Heart right ventricle (tissue), 16 donors: ENCODE data around the gene SMYD4. TPM values are rescaled to one million over a fixed set of nuclear protein-coding genes. Genes with fewer than 3 reads are reported as not detected.

Experiments used
- ATAC-seq, 8 donors: fragments of 200-7000 bp; cut with Tn5 transposase; one replicate each; pipeline ENCODE4 v1.9.1; 2020; ENCODE audit warnings: mild to moderate bottlenecking in 8 of 8, moderate library complexity in 8 of 8, moderate number of reproducible peaks in 1 of 8
- DNase-seq, 2 donors: peaks; one replicate each; pipeline ENCODE4 v3.0.0-alpha.2; 2020
- H3K27ac ChIP-seq, 10 donors: fragments of 200-600 bp; sonication (generic) in 2 of 10; one replicate each; pipeline versions ENCODE4 v1.5.0 to v1.8.0; 2020 to 2022; ENCODE audit warnings: mild to moderate bottlenecking in 3 of 10
- H3K27me3 ChIP-seq, 7 donors: fragments of 200-600 bp; one replicate each; pipeline ENCODE4 v1.8.0; 2021 to 2022; ENCODE audit warnings: mild to moderate bottlenecking in 2 of 7
- H3K36me3 ChIP-seq, 9 donors: fragments of 200-600 bp; sonication (generic) in 1 of 9; one replicate each; pipeline versions ENCODE4 v1.5.0 to v1.8.0; 2020 to 2022; ENCODE audit warnings: mild to moderate bottlenecking in 2 of 9
- H3K4me1 ChIP-seq, 9 donors: fragments of 200-600 bp; sonication (generic) in 1 of 9; one replicate each; pipeline versions ENCODE4 v1.5.0 to v1.8.0; 2020 to 2022; ENCODE audit warnings: mild to moderate bottlenecking in 4 of 9
- H3K4me3 ChIP-seq, 10 donors: fragments of 200-600 bp; sonication (generic) in 2 of 10; one replicate each; pipeline versions ENCODE4 v1.5.0 to v1.8.0; 2020 to 2022; ENCODE audit warnings: mild to moderate bottlenecking in 7 of 10, moderate library complexity in 2 of 10
- H3K9me3 ChIP-seq, 11 donors: fragments of 200-600 bp in 10 of 11; sonication (generic) in 2 of 11; one replicate each; pipeline versions ENCODE4 v1.5.0 to v1.8.0; 2013 to 2022; ENCODE audit warnings: mild to moderate bottlenecking in 2 of 11, control low read depth in 1 of 11, moderate library complexity in 1 of 11
- WGBS, 2 donors: extraction: QIAGEN DNeasy Blood & Tissue Kit; methylation state at CpG; one replicate each; pipeline ENCODE4 v1.1.7; 2013; ENCODE audit warnings: inconsistent platforms in 1 of 2; 5-methylcytosine and 5-hydroxymethylcytosine counted together
- intact Hi-C, 10 donors: fragments of 100-400 bp; cut with DNase I; formaldehyde crosslinking; loops; one replicate each; pipeline versions ENCODE4 v1.11.1 to v1.14.2; 2022
- polyA plus RNA-seq, 2 donors: library from polyadenylated mRNA; stranded (reverse); fragments of 200-250 nt; gene quantifications; one replicate each; pipeline ENCODE4 v1.2.3, GENCODE V29; 2013
- total RNA-seq, 10 donors: library from RNA; stranded (reverse); fragmentation: NEBNext Ultra II Directional in 3 of 10; extraction: Animal tissue kit (Norgen Biotek cat#: 25700) in 3 of 10; gene quantifications; one replicate each; pipeline versions ENCODE4 v1.2.1 to v1.2.4, GENCODE V29; 2021 to 2023
- TF ChIP-seq, protein P1 (sequence below), 9 donors: fragments of 200-600 bp; sonication (generic) in 2 of 9; IDR thresholded peaks; one replicate each; pipeline versions ENCODE4 v1.5.0 to v1.8.0; 2021 to 2022; ENCODE audit warnings: antibody characterized with exemption in 9 of 9, mild to moderate bottlenecking in 5 of 9, moderate library complexity in 1 of 9
- donor health status: Arrhythmogenic right ventricular cardiomyopathy.
- donor health status: ischemic (EF 13 %, LVEDD 7.1; RV severe dilation, severe dysfunction).
- donor health status: healthy with polysubstance abuse.
- donor health status: DM: no; HTN: yes; CAD: no.
- donor health status: DM: no; HTN: no; CAD: no.
- donor health status: ischemic (EF 25% LVEDD 6.9; RV normal size, moderate dysfunction).
- donor health status: ischemic (EF 25% LVEDD 5.7; RV mildly dilated, moderate dysfunction).
- donor health status: healthy.
- donor health status: DM: yes; HTN: yes; CAD: no.
- donor health status: Ischemic cardiomyopathy.
- donor health status: ischemic (EF 35%, LVEDD 5.7; RV mildly dilated, moderate dysfunction).
- donor health status: nonischemic (EF 11% LVEDD 7.7; RV severe dilation, severe dysfunction).
- donor health status: DM: yes; HTN: yes; CAD: no.
- donor health status: PGD.
- donor health status: ischemic (EF 29% LVEDD 5.4; RV normal size, mild dysfunction).
- donor health status: nonischemic (EF 23%, LVEDD 6.1; RV moderate dilation, normal function).

Gene SMYD4
- total and polyA plus RNA-seq, 12 donors, result 4.6 to 13.5 (median 8.9) TPM

DNA sequence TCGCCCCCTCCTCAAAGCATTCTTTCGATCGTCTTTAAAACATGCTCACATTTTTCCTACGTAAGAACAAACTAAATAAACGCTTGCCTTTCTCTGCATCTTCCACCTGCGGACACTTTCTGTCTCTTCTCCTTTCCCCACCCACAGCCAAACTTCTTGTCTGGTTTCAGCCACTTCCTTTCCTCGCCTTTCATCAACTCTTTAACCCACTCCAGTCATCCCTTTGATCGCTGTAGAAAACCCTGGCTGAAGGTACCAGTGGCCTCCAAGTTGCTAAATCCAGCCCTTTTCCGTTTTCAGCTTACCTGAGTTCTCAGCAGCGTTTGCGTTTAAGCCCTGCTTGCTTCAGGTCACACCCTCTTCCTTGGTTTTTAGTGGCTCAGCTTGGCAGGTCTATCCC is 586 bp upstream of the SMYD4 start:
- Histone ChIP-seq H3K27ac (peak overlapping the region in 9 of 10 donors; percentile 75 to 91 (median 88)), H3K27me3 (no peaks in the 10 kb centered on the region), H3K4me1 (peaks cover 2 to 45% (median 18%) of the 10 kb centered on the region in 9 donors), H3K36me3 (peaks cover 0 to 50% (median 12%) of the 10 kb centered on the region in 9 donors), H3K4me3 (peak overlapping the region; percentile 50 to 97 (median 79)), H3K9me3 (no peaks in the 10 kb centered on the region)
- intact Hi-C loops, result no loop called here
- no peak for ATAC-seq
- DNase-seq, result no peak
- TF ChIP-seq, protein P1, sequence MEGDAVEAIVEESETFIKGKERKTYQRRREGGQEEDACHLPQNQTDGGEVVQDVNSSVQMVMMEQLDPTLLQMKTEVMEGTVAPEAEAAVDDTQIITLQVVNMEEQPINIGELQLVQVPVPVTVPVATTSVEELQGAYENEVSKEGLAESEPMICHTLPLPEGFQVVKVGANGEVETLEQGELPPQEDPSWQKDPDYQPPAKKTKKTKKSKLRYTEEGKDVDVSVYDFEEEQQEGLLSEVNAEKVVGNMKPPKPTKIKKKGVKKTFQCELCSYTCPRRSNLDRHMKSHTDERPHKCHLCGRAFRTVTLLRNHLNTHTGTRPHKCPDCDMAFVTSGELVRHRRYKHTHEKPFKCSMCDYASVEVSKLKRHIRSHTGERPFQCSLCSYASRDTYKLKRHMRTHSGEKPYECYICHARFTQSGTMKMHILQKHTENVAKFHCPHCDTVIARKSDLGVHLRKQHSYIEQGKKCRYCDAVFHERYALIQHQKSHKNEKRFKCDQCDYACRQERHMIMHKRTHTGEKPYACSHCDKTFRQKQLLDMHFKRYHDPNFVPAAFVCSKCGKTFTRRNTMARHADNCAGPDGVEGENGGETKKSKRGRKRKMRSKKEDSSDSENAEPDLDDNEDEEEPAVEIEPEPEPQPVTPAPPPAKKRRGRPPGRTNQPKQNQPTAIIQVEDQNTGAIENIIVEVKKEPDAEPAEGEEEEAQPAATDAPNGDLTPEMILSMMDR (IDR thresholded peaks at IDR 0.05), result no peak
- 1 to 2% methylated on average over 11 of the region's 11 CpGs for WGBS, 2 donors

DNA sequence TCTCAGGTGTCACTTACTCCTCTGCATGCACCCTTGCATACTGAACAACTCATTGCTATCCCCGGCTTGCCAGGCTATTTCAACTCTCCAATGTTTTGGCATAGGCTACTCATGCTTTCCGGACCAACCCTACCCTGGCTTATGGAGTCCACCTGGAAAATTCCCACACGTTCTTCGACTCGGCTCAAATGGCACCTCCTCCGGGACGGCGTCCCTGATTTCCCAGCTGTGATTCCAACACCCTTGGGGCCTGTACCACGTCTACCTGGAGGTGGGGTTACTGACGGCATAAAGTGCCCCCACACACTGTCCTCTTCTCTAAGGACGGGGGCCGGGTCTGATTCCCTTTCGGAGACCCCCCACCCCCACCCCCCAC is 498 bp downstream of the SMYD4 start:
- peaks cover 2 to 38% (median 18%) of the 10 kb centered on the region in 9 donors for H3K4me1 ChIP-seq
- H3K27me3 ChIP-seq, result no peaks in the 10 kb centered on the region
- intact Hi-C loops, result loop anchor here in 1 of 10 donors (2.0 kb wide), 1 partner anchor 42 kb away; no protein-coding TSS in a partner anchor
- no peaks in the 10 kb centered on the region for H3K9me3 ChIP-seq
- DNase-seq (peak in 1 of 2 donors; percentile 17), ATAC-seq (peak; percentile 4 to 45 (median 26))
- peaks cover 0 to 52% (median 12%) of the 10 kb centered on the region in 9 donors for H3K36me3 ChIP-seq
- peak overlapping the region; percentile 50 to 97 (median 79) for H3K4me3 ChIP-seq
- TF ChIP-seq, protein P1 (IDR thresholded peaks at IDR 0.05), result no peak
- 1 to 2% methylated on average over 13 of the region's 13 CpGs for WGBS, 2 donors
- H3K27ac ChIP-seq, result peak overlapping the region; percentile 44 to 91 (median 88)

DNA sequence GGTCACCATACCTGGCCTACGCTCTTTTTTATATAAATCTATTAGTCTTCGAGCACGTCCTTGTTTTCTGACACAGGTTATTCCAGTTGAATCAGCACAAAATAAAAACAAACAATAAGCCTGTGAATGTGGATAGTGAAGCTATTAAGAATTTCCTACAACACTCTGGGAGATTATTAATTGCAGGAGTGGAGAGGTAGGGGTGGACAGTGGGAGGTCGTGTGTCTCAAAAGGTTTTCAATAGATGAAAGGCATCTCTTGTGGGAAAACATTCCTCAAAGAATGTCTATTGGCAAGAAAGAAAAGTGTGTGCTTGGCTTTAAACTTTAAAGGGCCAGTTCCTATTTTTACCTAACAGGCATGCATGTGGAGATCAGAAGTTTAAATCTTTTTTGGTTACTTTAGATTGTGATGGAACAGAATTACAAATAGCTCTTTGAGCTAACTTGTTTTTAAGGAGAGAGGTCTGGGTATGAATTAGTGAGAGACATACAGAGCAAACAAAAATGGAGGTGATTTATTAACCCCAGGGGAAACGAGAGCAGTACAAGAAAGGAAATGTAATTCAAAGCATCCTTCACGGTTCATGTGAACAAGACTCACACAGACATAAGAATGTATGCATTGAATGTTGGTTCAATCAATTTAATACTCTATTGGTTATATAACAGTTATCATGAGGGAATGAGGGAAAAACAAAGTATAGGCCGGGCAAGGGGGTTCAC is 9.0 kb downstream of the SMYD4 start:
- ATAC-seq (no peak), DNase-seq (no peak)
- H3K27me3 ChIP-seq, result no peaks in the 10 kb centered on the region
- TF ChIP-seq, protein P1 (IDR thresholded peaks at IDR 0.05), result no peak
- H3K9me3 ChIP-seq, result no peaks in the 10 kb centered on the region
- intact Hi-C loops, result no loop called here
- no peak overlapping the region for H3K27ac ChIP-seq
- peaks cover 0 to 11% (median 0%) of the 10 kb centered on the region in 9 donors for H3K4me1 ChIP-seq
- 82 to 86% methylated on average over 7 of the region's 7 CpGs for WGBS, 2 donors
- peaks cover 0 to 60% (median 0%) of the 10 kb centered on the region in 9 donors for H3K36me3 ChIP-seq
- no peak overlapping the region for H3K4me3 ChIP-seq

DNA sequence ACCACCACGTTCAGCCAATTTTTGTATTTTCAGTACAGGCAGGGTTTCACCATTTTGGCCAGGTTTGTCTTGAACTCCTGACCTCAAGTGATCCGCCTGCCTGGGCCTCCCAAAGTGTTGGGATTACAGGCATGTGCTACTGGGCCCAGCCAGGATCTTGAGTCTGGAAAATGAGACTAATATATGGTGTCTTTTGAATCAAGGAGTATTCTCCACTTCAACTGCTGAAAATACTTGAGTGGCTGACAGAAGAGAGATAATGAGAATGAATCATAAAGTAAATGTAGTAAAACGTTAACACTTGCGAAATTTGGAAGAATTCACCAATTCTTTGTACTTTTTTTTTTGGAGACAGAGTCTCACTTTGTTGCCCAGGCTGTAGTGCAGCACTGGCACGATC is 16.6 kb downstream of the SMYD4 start:
- intact Hi-C loops, result no loop called here
- H3K4me3 ChIP-seq, result no peak overlapping the region
- no peaks in the 10 kb centered on the region for H3K9me3 ChIP-seq
- H3K4me1 ChIP-seq, result no peaks in the 10 kb centered on the region
- 88 to 89% methylated on average over 5 of the region's 5 CpGs for WGBS, 2 donors
- DNase-seq, result no peak
- H3K36me3 ChIP-seq, result peaks cover 0 to 67% (median 12%) of the 10 kb centered on the region in 9 donors
- no peak overlapping the region for H3K27ac ChIP-seq
- TF ChIP-seq, protein P1 (IDR thresholded peaks at IDR 0.05), result no peak
- no peaks in the 10 kb centered on the region for H3K27me3 ChIP-seq
- ATAC-seq, result no peak
